GM19238 (cell line): ENCODE results near the gene TYW1B.
"Not testable (repeated sequence)": the region's sequence is repeated elsewhere in the genome, so short reads cannot be mapped to it uniquely, and the experiment has no call there.

Source experiments
- DNase-seq: peaks from one replicate; pipeline ENCODE4 v3.0.0; 2011; ENCODE audit warnings: low spot score; ENCODE audit not compliant: insufficient read length

The TYW1B gene

DNA sequence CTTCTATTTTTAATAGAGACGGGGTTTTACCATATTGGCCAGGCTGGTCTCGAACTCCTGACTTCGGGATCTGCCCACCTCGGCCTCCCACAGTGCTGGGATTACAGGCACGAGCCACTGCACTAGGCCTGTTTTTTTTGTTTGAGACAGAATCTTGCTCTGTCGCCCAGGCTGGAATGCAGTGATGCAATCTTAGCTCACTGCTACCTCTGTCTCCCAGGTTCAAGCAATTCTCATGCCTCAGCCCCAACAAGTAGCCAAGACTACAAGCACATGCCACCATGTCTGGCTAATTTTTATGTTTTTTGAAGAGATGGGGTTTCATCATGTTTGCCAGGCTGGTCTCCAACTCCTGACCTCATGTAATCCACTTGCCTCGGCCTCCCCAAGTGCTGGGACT lies 73.7 kb downstream of the TYW1B start:
- no peak for DNase-seq

DNA sequence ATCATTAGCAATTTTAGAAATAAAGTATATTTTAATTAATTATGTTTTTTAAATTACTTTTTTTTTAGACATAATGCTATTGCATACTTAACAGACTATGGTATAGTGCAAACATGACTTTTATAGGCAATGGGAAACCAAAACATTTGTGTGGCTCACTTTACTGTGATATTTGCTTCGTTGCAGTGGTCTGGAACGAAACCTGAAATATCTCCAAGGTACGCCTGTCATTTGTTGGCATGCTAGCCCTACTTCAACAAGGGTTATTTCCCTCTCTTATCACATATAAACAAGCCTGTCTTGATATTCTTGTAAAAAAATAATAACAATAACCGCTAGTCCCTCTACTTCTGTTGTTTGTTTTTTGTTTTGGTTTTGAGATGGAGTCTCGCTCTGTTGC lies 74.2 kb downstream of the TYW1B start:
- DNase-seq = no peak

GRCh38 chr7:72753229-72753628 lies 74.8 kb downstream of the TYW1B start:
- not testable (repeated sequence) for DNase-seq

DNA sequence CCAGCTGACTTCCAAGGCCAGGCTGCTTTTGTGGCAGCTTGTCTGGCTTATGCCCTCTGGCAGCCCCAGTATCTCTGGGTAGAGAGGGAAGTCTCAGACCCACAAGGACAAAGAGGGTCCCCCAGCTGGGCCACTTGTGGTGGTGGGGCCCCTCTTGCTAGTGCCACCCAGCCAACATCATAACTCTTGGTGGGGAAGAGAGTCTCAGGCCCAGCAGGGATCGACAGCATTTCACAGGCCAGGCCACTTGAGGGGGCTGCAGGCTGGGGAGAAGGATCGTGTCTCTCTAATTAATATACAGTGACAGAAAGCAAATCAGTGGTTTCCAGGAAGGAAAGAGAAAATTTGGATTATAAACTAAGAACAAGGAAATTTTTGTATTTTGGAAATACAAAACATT lies 76.0 kb downstream of the TYW1B start:
- DNase-seq = no peak

- DNase-seq = no peak
These were observed 76.6 kb downstream of the TYW1B start for GRCh38 chr7:72751378-72751777.

GRCh38 chr7:72748649-72749048 lies 79.4 kb downstream of the TYW1B start:
- not testable (repeated sequence) for DNase-seq

DNA sequence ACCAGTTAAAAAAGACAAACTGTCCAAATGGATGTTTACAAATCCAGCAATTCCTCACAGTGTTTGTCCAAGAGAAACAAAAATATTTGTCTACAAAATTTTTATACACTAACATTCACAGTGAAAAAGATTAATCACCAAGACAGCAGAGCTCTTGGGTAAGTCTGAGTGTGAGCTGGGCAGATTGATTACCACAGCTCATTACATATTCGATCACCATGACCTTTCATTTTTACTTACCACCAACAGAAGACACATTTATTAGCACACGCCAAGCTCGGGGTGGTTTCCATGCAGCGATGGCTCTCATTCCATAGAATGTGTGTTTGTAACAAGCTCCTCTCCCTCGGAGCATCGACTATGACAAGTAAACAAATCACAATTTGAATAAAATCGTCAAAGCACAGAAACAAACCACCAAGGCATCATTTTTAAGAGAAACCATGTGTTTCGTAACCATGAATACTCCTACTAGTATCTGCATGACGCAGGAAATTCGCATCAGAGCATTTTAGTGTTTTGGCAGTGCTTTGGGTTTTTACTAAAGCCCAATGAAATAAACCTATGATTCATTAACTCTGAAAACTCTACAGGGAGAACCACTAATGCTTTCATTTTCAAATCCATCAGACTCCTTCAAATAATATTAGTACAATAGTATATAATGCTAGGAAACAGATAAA lies 83.6 kb downstream of the TYW1B start:
- not testable (repeated sequence) for DNase-seq

GRCh38 chr7:72743801-72744200 lies 84.2 kb downstream of the TYW1B start:
- not testable (repeated sequence) for DNase-seq

DNA sequence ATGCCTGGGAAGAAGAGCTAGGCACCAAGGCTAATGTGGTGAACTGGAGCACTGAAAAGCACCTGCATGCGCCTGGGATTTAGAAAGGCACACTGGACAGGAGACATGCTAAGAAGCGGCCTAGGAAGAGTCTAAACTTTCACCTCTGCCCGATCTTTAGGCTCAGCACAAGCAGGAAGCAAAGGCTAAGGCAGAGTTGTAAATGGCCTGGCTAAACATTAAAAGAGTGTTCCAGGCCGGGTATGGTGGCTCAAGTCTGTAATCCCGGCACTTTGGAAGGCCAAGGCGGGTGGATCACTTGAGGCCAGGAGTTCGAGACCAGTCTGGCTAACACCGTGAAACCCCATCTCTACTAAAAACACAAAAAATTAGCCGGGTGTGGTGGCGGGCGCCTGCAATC lies 88.3 kb downstream of the TYW1B start:
- not testable (repeated sequence) for DNase-seq

- DNase-seq = not testable (repeated sequence)
These were observed 92.1 kb downstream of the TYW1B start for GRCh38 chr7:72735855-72736254.

DNA sequence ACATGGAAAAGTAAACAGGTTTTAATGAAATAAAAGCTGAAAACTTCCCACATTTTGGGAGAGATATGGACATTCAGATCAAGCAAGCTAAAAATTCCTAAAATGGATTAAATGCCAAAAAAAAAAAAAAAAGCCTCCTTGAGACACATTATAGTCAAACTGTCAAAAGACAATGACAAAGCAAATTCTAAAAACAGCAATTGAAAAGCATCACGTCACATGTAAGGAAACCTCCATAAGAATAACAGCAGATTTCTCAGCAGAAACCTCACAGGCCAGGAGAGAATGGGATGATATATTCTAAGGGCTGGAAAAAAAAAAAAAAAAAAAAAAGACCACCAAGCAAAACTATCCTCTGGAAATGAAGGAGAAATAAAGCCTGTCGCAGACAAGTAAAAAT lies 97.2 kb downstream of the TYW1B start:
- not testable (repeated sequence) for DNase-seq

- not testable (repeated sequence) for DNase-seq
These were observed 97.6 kb downstream of the TYW1B start for GRCh38 chr7:72730384-72730783.

GRCh38 chr7:72729130-72729529 lies 98.9 kb downstream of the TYW1B start:
- not testable (repeated sequence) for DNase-seq

DNA sequence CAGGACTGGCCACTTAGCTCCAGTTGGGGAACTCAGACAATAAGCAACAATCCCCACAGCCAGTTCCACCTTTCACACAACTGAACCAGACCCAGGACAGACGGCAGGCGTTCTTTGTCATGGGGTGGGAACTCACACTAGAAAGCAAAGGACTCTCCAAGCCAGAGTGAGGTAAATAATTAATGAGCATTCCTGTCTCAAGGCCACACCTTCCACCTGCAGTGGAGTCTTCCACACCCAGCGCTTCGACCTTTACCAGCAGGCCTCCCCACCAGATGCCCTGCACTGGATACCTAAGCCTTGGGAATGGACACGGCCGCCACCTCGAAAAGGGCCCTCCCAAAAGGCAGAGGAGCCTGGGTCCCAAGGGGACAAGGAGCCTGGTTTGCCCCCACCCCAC lies 105.3 kb downstream of the TYW1B start:
- DNase-seq = not testable (repeated sequence)

DNA sequence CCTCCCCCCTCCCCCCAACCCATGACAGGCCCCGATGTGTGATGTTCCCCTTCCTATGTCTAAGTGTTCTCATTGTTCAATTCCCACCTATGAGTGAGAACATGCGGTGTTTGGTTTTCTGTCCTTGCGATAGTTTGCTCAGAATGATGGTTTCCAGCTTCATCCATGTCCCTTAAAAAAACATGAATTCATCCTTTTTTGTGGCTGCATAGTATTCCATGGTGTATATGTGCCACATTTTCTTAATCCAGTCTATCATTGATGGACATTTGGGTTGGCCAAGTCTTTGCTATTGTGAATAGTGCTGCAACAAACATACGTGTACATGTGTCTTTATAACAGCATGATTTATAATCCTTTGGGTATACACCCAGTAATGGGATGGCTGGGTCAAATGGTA lies 107.1 kb downstream of the TYW1B start:
- DNase-seq = not testable (repeated sequence)

GRCh38 chr7:72717252-72717774 lies 110.7 kb downstream of the TYW1B start:
- not testable (repeated sequence) for DNase-seq

- not testable (repeated sequence) for DNase-seq
These were observed 116.1 kb downstream of the TYW1B start for GRCh38 chr7:72711927-72712326.

DNA sequence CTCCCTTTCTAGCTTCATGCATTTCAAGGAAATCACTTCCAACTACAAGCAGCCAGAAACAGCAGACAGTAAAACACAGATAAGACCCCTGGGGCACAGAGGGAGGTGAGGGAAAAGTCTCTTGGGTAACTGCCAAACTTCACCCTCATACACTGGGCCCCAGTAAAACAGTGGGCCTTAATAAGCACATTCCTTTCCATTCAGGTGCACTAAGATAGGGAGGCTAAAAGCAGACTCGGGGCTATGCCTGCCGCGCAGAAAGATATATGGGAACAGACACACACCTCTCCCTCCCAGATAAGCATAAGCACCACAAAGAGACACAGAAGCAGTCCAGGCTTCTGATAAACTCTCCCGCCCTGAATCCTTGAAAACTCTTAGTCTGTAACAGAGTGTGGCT lies 117.0 kb downstream of the TYW1B start:
- no peak for DNase-seq

DNA sequence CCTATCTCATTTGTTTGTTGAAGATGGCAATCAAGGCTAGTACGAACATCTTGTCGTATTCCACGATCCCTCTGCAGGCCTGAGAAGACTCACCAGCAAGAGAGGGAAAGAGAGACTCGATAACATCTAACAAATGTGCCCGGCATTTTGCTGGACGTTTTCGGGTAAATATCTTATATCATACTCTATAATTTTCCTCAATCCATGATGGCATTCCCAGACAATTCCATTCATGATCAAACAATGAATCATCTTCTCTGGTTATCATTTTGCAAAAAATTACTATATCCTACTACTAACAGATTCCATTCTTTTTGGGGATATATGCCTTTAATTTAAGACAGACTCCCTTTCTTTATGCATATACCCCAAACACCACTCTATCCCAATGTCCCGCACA lies 118.1 kb downstream of the TYW1B start:
- DNase-seq = no peak

DNA sequence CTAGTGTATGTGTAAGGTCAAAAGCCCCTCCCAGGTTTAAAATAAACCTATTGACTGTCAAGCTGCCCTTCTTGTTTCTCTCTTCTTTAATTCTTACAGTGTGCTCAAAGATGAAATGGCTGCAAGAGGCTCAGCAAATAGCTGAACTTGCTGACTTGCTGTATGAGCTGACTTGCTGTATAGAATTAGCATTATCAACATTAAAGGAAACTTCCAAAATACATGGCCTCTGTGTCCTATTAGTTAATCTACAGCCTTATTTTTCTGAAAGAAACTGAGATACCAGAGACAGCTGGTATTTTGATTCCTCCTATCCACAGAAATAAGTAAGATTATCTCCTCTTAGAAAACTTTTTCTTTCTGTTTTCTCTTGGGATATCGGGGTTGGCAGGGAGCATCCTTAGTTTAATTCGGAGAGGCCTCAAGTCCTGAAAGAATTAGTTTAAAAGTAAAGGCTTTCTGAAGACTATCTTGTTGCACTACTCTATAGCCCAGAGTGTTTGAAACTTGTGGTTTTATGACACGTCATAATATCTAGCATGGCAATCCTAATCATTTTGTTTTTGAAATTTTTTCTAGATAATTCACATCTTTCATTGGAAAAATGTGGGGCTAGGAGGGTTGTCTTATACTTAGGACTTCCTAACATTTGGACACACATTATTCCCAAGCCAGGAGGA lies 119.5 kb downstream of the TYW1B start:
- DNase-seq = not testable (repeated sequence)

- no peak for DNase-seq
These were observed 121.5 kb downstream of the TYW1B start for GRCh38 chr7:72706521-72706920.

DNA sequence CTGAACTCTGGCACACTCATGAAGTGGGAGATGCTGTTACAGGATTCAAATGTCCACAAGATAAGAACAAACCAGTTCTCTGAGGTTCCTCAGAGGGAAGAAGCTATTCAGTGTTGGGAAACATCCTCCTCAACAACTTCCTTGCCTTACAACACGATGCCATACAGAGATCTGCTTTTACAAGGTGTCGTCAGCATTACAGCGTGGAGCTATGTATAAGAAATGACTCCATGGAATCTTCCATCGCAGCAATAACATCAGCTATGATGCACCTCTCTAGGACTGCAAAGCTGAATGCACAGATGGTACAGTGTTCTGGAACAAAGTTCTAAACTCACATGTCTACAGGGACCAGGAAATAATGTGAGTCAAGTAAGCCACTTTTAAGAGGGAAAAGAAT lies 122.3 kb downstream of the TYW1B start:
- DNase-seq = not testable (repeated sequence)

DNA sequence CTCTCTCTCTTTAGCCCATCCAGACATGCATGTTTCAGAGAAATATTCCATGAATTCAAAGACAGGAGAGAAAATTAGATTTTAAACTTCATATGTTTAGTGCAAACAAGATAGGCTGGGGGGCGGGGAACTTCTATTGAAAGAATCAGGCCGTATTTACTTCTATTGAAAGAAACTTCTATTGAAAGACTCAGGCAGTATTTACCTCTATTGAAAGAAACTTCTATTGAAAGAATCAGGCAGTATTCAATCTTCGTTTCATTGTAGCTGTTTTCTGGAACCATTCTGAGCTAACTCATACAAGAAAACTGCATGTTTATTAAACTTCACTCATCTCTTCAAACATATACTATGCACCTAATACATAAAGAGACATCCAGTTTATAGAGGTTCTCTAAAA lies 123.1 kb downstream of the TYW1B start:
- no peak for DNase-seq
